GM18873 (cell line): ENCODE data around the gene XRCC5.

Experiments
- ATAC-seq: cut with Tn5 transposase; IDR thresholded peaks from one replicate; pipeline ENCODE4 v1.9.1; 2021; ENCODE audit warnings: mild to moderate bottlenecking, moderate library complexity, moderate number of reproducible peaks; ENCODE audit not compliant: unreplicated experiment, low FRiP score

The XRCC5 gene

DNA sequence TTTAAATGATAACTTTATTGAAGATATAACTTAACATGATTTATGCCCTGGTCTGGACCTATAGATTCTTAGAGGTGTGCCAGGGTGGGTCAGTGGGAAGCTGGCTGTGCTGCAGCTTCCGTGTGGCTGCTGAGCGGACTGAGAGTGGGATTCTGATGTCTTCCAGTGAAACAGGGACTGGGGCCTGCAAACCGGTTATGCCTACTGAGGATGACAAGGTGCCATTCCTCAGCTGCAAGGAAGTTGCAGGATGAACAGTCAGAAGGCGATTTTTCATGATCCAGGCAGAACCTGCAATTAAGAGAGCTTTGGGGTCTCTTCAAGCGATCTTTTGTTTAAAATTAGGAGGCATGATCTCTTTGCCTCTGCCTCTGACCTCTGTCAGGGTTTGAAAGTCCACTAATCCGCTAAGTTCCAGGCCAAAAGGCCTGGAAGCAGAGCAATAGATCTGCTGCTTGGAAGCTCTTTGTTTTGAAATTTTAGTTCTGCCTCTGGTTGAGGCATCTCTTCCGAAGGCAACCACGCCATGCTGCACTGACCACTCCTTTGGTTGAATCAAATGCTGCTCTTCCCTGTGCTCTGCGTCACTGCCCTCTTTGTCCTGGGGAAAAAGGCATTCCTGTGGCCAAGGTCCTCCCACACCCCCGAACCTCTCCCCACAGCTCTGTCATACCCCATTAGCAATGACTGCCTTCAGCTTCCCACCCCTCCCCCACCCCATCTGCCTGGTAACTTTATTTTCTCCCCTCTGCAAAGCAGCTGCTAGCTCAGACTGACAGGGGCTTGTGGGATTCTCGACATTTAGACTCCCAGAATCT lies 25.5 kb upstream of the XRCC5 start:
- no peak for ATAC-seq

DNA sequence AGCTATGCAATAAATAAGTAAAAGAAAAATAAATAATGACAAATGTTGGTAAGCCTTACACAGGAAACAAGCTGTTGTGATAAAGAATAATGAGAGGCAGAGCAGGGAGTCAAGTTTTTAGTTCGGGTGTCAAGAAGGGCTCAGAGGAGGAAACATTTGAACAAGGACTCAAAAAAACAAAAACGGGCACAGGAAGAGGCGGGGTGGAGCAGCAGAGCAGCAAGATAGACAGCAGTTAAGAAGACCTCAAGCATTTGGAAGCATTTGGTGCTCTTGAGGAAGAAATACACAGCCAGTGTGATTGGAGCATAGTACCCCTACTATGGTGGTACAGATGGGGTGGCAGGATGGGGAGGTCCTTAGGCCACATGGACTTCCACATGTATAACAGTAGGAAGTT lies 24.6 kb upstream of the XRCC5 start:
- no peak for ATAC-seq

DNA sequence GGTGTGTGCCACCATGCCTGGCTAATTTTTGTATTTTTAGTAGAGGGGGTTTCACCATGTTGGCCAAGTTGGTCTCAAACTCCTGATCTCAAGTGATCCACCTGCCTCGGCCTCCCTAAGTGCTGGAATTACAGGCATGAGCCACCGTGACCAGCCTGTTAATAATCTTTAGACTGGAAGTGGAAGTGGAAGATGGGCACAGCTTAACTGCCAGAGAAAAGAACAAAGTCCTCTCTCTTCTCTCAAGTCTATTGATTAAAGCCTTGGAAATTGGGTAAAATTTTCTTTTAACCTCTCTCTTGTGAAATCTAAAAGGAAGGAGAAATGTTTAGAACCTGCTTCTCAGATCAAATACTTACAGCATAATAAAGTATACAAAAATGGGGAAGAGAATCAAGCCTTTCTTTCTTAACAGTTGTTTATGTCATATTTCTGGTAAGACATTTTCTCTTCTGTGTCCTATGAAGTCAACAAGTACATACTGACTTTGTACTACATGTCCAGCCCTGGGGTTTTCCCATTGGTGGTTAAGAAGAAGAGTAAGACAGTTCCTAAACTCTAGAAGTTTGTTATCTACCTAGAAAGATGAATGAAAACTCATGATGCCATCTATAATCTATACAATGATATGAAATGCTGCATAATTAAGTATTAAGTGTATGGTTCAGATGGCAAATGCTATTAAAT lies 22.8 kb upstream of the XRCC5 start:
- no peak for ATAC-seq

DNA sequence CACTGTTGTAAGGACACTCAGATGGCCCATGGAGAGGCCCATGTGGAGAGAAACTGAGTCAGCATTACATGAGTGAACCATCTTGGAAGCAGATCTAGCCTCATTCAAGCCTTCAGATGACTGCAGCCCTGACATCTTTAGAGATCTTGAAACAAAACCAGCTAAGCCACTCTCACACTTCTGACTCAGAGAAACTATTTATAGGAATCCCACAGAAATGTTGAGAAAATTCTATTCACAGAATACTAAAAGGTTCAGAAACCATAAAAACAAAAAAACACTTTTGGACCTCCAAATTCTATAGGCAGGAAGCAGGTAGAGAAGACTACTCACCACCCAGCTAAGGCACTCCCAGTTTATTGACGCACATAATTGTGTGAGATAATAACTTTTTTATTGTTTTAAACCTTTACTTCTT lies 18.8 kb upstream of the XRCC5 start:
- no peak for ATAC-seq

DNA sequence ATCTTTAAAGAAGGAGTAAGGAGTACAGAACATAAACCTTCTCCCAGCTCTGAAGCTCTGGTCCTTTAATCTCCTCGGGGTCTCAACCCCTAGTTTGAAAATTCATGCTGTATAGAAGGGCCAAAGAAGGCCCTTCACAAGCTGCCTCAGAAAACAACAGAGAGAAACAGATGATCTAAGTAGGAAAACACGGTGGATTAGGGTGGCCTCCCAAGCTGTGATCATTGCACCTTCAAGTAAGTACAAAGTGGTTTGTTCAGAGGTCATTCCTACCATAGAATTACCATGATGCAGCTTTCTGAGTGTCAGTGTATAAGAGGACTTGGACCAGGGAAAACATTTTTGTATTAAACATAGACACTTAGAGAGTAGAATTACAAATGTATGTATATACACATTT lies 16.5 kb upstream of the XRCC5 start:
- no peak for ATAC-seq

DNA sequence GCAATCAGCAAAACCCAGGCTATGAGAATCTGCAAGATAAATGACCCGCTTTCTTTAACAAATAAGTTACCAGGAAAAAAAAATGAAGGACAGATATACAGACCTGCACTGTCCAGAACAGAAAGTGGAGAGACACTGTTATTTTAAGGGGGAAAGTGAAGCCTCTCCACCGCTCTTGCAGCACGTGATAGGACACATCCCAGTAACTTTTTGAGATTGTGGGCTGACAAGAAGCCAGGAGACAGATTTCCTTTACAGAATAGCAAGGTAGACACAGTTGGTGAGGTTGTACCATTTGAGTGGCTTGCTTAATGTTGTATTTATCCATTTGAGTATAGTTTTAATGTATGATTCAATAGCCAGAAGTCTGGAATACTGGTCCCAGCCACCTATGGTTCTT lies 14.4 kb upstream of the XRCC5 start:
- no peak for ATAC-seq

DNA sequence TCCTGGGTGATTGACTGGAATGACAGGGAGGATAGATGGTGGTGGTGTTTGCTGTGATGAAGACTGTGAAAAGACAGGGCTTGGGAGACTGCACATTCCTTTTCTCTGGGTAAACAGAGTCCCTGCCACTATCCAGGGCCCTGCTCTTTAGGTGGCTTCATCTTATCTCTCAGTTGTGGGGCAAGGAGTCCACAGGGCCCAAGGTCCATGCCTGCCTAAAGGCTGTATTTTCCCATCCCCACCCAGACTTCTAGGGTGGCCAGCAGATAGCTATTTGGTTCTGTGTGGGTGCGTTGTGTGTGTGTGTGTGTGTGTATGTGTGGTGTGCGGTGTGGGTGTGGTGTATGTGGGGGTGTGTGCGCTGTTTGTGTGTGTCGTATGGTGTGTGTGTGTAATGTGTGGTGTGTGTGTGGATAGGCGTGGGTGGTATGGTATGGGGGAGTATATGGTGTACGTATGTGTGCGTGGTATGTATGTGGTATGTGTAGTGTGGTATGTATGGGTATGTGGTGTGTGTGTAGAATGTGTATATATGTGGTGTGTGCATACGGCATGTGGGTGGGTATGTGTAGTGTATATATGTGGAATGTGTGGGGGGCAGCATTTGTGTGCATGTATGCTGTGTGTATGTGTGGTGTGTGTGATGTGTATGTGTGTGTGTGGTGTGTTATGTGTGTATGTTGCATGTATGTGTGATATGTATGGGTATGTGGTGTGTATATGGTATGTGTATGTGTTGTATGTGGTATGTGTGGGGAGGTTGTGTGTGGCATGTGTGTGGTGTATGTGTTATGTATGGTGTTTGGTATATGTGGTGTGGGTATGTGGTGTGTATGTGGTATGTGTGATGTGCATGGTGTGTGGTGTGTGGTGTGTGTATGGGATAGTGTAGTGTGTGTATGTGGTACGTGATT lies 10.5 kb upstream of the XRCC5 start:
- ATAC-seq: no peak

DNA sequence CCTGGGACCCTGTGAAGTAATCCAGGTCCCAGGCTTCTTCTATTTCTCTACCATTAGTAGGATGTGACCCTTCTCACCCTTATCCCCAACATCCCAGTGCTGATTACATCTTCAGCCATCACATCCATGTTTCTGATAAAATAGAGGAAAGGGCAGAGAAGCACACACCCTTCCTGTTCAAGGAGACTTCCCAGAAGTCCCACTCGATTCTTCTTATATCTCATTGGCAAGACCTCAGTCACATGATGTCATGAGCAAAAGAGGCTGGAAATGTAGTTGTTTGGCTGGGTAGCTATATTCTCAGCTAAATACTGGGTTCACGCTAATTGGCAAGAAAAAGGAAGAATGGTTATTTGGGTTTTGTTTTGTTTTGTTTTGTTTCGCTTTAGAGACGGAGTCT lies 8.0 kb upstream of the XRCC5 start:
- no peak for ATAC-seq

DNA sequence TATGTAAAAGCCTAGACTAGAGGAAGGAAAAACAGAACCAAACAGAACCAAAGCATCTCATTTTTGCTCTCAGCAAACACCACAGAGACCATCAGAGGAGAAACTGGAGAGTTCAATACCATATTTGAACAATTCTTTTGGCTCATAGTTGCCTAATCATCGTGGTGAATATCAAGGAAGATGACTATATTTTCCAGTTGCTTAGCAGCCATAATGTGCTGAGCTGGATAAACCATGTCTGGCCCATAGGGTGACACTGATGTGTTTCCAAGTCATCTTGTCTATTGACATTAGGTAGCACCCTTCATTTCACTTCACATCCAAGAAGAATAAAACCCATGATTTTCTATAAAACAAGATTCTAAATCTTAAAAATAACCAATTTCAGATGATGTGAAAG lies 5.9 kb upstream of the XRCC5 start:
- ATAC-seq: no peak

DNA sequence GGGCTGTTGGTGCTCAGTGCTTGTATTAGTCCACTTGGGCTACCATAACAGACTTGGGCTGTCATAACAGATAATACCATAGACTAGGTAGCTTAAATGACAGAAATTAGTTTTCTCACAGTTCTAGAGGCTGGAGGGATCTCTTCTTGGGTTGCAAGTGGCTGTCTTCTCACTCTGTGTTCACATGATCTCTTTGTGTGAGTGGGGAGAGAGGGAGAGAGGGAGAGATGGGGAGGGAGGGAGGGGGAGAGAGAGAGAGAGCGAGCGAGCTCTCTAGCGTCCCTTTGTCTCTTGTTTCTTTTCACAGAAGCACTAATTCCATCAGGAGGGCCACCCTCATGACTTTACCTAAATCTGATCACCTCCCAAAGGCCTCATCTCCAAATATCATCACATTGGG lies 4.5 kb upstream of the XRCC5 start:
- ATAC-seq: no peak

DNA sequence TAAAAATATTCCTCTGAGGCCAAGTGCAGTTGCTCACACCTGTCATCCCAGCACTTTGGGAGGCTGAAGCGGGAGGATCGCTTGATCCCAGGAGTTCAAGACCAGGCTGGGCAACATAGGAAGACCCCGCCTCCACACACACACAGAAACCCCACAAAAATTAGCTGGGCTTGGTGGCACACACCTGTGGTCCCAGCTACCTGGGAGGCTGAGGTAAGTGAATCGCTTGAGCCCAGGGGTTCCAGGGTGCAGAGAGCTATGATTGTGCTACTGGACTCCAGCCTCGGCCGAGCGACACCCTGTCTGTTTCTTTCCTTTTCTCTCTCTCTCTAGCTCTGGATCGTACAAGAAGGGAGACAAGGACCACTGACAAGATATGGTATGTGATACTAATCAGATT lies 1.8 kb upstream of the XRCC5 start:
- no peak for ATAC-seq

DNA sequence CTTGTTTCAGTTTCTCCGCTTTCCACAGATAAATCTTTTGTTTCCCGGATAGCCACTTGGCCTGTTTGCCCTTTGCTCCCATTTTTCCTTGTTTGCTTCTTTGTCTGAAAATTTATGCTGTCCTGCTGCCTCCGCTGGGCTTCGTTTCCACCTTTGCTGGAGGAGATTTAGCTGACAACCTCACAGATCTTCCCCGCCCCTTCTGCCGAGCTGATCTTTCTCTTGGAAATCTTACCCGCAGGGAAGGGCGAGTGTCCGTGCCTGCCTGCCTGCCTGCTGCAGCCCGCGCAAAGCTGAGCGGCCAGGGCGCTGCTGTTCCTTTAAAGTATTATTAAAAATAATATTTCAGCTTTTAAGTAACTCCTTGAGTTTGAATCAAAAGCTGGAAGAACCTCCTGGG lies 1.4 kb upstream of the XRCC5 start:
- no peak for ATAC-seq

DNA sequence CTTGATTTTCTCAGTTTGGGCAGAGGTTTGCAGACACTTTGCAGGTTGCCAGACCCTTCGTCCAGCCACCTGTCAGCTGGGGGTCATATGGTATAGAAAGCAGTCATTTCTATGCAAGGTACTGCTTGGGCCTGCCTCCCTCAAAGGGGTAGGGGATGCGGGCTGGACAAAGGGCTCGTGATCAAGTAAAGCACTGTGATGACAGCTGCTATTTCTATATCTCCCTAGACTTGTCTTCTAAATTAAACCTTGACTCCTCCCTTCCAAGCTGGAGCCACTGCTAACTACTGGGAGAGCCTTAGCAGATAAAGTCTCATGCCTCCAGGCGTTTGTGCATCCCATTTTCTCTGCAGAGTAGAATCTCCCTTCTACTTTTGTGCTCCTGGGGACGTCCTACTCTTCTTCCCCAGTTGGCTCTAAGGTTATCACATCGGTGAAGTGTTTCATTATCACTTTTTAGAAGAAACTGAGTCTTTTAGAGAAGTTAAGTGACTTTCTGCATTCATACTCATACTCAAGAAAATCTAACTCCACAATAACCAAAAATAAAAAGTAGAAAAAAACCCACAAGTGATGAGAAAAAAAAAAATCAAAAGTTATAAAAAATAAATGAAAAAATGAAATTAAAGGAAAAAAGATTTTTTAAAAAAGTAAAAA lies 710 bp upstream of the XRCC5 start:
- no peak for ATAC-seq

DNA sequence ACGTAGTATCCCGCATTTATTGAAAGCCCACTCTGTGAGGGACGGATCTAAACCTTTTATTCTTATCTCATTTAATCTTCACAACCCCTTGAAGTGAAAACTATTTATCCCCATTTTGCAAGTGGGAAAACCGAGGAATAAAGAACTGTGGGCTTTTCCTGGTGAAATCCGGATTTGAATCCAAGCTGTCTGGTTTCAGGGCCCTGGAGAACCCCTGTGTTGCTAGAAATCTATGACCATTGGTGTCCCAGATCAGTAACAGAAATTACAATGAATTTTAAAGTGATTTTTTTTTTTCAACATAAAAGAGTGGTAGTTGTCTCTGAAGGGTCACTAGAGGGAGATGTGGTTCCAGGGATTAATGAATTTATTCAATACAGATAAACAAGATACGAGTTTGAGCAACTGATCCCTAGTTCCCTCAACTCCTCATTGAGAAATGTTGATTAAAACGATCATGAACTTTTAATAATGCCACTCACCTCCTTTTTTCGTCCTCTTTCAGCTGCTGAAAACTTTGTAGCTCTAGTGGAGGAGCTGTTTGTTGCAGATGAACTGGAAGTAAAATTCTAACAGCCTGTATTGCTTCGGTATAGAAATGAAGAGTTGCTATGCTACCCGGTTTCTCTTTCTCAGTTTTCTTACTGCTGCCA lies 940 bp downstream of the XRCC5 start:
- no peak for ATAC-seq

DNA sequence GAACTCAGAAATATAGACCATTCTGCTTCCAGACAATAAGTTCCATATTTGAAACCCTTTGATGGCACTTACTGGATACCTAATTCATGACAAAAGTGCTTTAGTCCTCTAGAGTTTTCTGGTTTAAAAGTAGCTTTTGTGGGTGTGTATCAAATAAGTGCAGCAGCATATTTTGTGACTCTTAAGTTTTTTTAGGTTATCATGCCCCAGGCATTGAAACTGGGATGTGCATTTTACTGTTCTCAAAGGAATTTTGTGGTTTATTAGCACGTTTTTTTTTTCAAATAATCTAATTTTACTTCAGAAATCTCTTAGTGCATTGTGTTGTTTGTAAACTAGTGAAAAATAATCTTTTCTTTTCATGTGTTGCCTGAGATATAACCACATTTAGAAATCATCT lies 1.5 kb downstream of the XRCC5 start:
- ATAC-seq: no peak

DNA sequence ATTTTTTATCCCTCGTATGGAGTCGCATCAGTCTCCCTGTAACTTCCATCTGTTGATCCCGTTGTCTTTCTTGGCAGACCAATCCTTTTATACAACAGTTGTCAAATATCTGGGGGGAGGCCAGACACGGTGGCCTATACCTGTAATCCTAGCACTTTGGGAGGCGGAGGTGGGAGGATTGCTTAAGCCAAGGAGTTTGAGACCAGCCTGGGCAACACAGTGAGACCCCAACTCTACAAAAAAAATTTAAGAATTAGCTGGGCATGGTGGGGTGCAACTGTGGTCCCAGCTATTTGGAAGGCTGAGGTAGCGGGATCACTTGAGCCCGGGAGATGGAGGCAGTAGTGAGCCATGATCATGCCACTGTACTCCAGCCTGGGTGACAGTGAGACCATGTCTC lies 2.0 kb downstream of the XRCC5 start:
- ATAC-seq: no peak

DNA sequence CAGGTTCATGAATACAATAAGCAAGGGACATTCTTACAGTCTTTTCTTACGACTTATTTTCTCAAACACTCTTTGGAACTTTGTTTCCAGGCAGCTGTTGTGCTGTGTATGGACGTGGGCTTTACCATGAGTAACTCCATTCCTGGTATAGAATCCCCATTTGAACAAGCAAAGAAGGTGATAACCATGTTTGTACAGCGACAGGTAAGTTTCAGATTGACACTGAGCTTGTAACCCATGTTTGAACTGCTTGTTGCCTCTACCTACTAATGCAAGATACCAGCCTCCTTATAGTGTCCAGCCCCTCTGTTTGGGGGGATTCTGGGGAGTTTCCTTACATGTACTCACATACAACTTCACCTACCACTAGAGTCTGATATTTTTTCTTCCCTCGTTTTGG lies 3.8 kb downstream of the XRCC5 start:
- no peak for ATAC-seq

DNA sequence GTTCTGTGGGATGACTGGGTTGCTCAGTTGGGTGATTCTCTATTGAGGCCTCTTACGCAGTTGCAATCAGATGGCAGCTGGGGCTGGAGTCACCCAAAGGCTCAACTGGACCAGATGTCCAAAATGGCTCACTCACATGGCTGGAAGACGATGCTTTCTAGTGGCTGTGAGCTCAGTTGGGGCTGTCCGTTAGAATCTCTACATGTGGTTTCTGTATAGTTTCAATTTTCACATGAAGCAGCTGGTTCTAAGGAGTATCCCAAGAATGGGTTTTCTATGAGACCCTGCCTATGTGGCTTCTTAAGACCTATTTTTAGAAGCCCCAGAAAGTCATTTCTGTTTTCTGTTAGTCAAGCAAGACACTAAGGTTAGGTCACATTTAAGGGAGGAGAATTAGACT lies 4.4 kb downstream of the XRCC5 start:
- peak; percentile 74 for ATAC-seq

DNA sequence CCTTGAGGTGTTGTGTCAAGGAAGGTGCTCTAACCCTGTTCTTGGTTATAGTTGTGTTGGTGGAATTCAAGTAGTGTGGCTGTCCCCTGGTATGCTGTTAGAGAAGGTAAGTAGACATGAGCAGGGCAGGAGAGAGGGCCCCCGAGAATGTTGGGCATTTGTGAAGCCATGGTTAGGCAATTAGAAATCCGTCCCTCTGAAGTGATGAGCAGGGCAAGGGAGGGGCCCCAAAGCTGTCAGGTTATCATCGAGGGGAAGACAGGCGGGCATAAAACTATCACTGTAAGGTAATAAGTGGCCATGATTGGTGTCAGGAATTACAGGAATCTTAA lies 5.2 kb downstream of the XRCC5 start:
- ATAC-seq: no peak
